ENCODE measurements around the gene AKNA. TPM values are rescaled to one million over a fixed set of nuclear protein-coding genes. Genes with fewer than 3 reads are reported as not detected.
"Not testable (repeated sequence)": the region's sequence is repeated elsewhere in the genome, so short reads cannot be mapped to it uniquely, and the experiment has no call there.

The AKNA gene
- total and polyA plus RNA-seq, 2 of the 8 experiments (the other 6 are each of a cell fraction or from before 2014, with no cell fraction given): 21.0 to 27.4 TPM

DNA sequence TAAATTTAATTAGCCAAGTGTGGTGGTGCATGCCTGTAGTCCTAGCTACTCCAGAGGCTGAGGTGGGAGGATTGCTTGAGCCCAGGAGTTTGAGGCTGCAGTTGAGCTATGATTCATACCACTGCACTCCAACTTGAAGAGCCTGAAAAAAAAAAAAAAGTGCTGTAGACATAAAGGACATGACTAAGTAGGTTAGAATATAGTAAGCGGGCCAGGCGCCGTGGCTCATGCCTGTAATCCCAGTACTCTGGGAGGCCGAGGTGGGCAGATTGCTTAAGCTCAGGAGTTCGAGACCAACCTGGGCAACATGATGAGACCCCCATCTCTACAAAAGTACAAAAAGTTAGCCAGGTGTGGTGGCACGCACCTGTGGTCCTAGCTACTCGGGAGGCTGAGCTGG lies 67.1 kb downstream of the AKNA start:
- ChIA-PET POLR2A (ENCODE audit: partially characterized antibody) (interaction anchor here (0.6 kb wide), 1 partner anchor 448 kb away, joined by 3 read pairs; no protein-coding TSS in a partner anchor), CTCF (ENCODE audit: partially characterized antibody) (interaction anchor here (0.8 to 1.7 kb wide), 4 partner anchors 13 to 238 kb away, joined by 3 to 7 read pairs (median 4); no protein-coding TSS in a partner anchor)
- not testable (repeated sequence) for H3K36me3 ChIP-seq (ENCODE audit: control insufficient read depth in 2 of 4, insufficient read depth in 4 of 4, low read length in 3 of 4); H3K9me3 ChIP-seq (ENCODE audit: insufficient read depth in 2 of 2, low read depth in 1 of 2, low read length in 1 of 2); H2BK20ac ChIP-seq (ENCODE audit: low read length); H4K91ac ChIP-seq (replicated peaks; ENCODE audit: insufficient read length, low read length); H3K14ac ChIP-seq (ENCODE audit: insufficient read length); DNase-seq (ENCODE audit: low read depth in 1 of 2, low spot score in 2 of 2); H2AFZ ChIP-seq (ENCODE audit: low read length); H3K4me1 ChIP-seq (replicated peaks in 1 of 4; ENCODE audit: control insufficient read depth in 3 of 4, insufficient read depth in 4 of 4, low read length in 3 of 4); H4K8ac ChIP-seq (ENCODE audit: extremely low read depth, insufficient read depth, low read length); H3K79me2 ChIP-seq (ENCODE audit: control insufficient read depth in 1 of 2, insufficient read depth in 2 of 2, low read length in 2 of 2); H2BK15ac ChIP-seq (ENCODE audit: low read length); H2BK120ac ChIP-seq (replicated peaks; ENCODE audit: low read depth, low read length); H2BK5ac ChIP-seq (ENCODE audit: low read depth, low read length); H2BK12ac ChIP-seq (ENCODE audit: low read depth, low read length); H3K4me2 ChIP-seq (ENCODE audit: insufficient read depth in 1 of 2, low read depth in 2 of 2, low read length in 2 of 2); H3K9ac ChIP-seq (replicated peaks in 1 of 4; ENCODE audit: extremely low read depth in 1 of 4, low read depth in 3 of 4, low read length in 3 of 4); H2AK5ac ChIP-seq (ENCODE audit: low read depth, low read length); H3K4me3 ChIP-seq (ENCODE audit: extremely low read depth in 1 of 4, insufficient read depth in 2 of 4, low read depth in 3 of 4, low read length in 4 of 4); H3K79me1 ChIP-seq (ENCODE audit: low read depth, low read length); H3K27ac ChIP-seq (ENCODE audit: low read depth, low read length); H4K20me1 ChIP-seq (replicated peaks in 1 of 2; ENCODE audit: control insufficient read depth in 1 of 2, insufficient read depth in 2 of 2, low read length in 2 of 2); H3K23ac ChIP-seq (ENCODE audit: insufficient read length); H4K5ac ChIP-seq (ENCODE audit: insufficient read length, low read depth, low read length); FAIRE-seq; H3K4ac ChIP-seq (replicated peaks; ENCODE audit: insufficient read length, low read depth, low read length); H3K56ac ChIP-seq (replicated peaks; ENCODE audit: insufficient read length, low read depth, low read length); H3K27me3 ChIP-seq (replicated peaks in 1 of 4; ENCODE audit: control insufficient read depth in 3 of 4, extremely low read depth in 1 of 4, insufficient read depth in 3 of 4, low read length in 3 of 4); H3K18ac ChIP-seq (ENCODE audit: extremely low read depth, low read length); H3K23me2 ChIP-seq (ENCODE audit: low read depth, low read length)
- 81% methylated on average over 7 of the region's 7 CpGs; no CpG with 5 or more reads in 1 of the 2 experiments for WGBS, 2 experiments (ENCODE audit: extremely low coverage in 1 of 2, insufficient coverage in 1 of 2, insufficient read length in 1 of 2, insufficient replicate concordance in 2 of 2, low coverage in 1 of 2, low lambda C conversion rate in 2 of 2, missing lambda C conversion rate in 1 of 2)
